Measurements from ENCODE around the gene COBL. TPM values are rescaled to one million over a fixed set of nuclear protein-coding genes. Genes with fewer than 3 reads are reported as not detected.

COBL gene
- total RNA-seq, 2 experiments from 2014 or later = not detected

- Mint-ChIP-seq H3K27ac (no peak overlapping the region), H3K9me3 (peaks cover 3% of the 10 kb centered on the region), H3K27me3 (peaks cover 2% of the 10 kb centered on the region), H3K36me3 (ENCODE audit: low read depth) (no peaks in the 10 kb centered on the region), H3K4me1 (no peaks in the 10 kb centered on the region), H3K4me3 (no peak overlapping the region)
- ChIA-PET CTCF (interaction anchor here (0.7 kb wide), 1 partner anchor 152 kb away, joined by 5 read pairs; no protein-coding TSS in a partner anchor), POLR2A (no interaction called here)
- no peak for DNase-seq
Measured at GRCh38 chr7:50988988-50989387, 327.6 kb downstream of the COBL start.

GRCh38 chr7:50988465-50988864, 328.1 kb downstream of the COBL start:
- DNase-seq = no peak
- ChIA-PET CTCF (interaction anchor here (1.0 kb wide), 1 partner anchor 14 kb away, joined by 3 read pairs; no protein-coding TSS in a partner anchor), POLR2A (no interaction called here)
- Mint-ChIP-seq H3K4me3 (no peak overlapping the region), H3K27me3 (peaks cover 2% of the 10 kb centered on the region), H3K9me3 (peaks cover 3% of the 10 kb centered on the region), H3K4me1 (no peaks in the 10 kb centered on the region), H3K36me3 (ENCODE audit: low read depth) (no peaks in the 10 kb centered on the region), H3K27ac (no peak overlapping the region)

- CTCF ChIA-PET = no interaction called here
- H3K4me1 Mint-ChIP-seq = no peaks in the 10 kb centered on the region
- H3K9me3 Mint-ChIP-seq = peaks cover under 1% of the 10 kb centered on the region
- H3K4me3 Mint-ChIP-seq = no peak overlapping the region
- POLR2A ChIA-PET = no interaction called here
- no peaks in the 10 kb centered on the region for H3K36me3 Mint-ChIP-seq (ENCODE audit: low read depth)
- no peak for DNase-seq
- H3K27ac Mint-ChIP-seq = no peak overlapping the region
- H3K27me3 Mint-ChIP-seq = no peaks in the 10 kb centered on the region
Measured at GRCh38 chr7:50985096-50985495, 331.5 kb downstream of the COBL start.

- ChIA-PET CTCF (no interaction called here), POLR2A (no interaction called here)
- no peaks in the 10 kb centered on the region for H3K27me3 Mint-ChIP-seq
- H3K9me3 Mint-ChIP-seq = peaks cover 2% of the 10 kb centered on the region
- H3K27ac Mint-ChIP-seq = no peak overlapping the region
- DNase-seq = no peak
- no peaks in the 10 kb centered on the region for H3K4me1 Mint-ChIP-seq
- H3K36me3 Mint-ChIP-seq (ENCODE audit: low read depth) = no peaks in the 10 kb centered on the region
- no peak overlapping the region for H3K4me3 Mint-ChIP-seq
Measured at GRCh38 chr7:50983850-50984249, 332.8 kb downstream of the COBL start.

DNA sequence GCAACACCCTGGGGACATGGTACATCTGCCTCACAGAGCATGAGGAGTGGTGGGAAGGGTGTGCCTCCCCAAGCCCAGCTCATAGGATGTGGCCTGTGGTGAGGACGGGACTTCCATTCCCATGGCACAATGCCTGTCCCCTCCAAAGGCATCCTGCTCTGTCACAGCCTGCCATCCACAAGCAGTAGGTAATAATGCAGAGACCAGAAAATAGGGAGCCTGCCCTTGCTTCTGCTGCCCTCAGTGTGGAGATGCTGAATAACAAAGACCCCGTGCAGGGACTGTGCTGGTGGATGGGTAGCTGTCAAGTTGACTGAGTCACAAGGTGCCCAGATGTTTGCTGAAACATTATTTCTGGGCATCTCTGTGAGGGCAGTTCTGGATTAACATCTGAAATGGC, 334.0 kb downstream of the COBL start:
- no peaks in the 10 kb centered on the region for H3K4me1 Mint-ChIP-seq

DNA sequence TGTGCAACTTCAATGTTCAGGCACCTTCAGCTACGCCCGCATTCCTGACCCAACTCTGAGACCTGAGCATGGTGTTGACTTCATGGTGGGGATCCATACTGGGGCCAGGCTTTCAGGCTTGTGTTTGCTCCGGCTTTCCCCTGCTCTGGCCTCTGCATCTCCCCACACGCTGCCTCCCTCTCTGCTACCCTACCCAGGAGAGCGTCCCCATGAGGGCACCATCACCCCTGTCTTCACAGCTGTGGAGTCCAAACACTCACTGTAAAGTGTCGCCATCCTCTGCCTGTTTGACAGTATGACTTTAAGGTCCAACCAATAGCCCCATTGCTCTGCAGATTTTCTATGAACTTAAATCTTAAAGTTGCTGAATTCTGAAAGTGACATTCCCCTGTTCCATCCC, 334.9 kb downstream of the COBL start:
- POLR2A ChIA-PET = no interaction called here
- Mint-ChIP-seq H3K27ac (no peak overlapping the region), H3K4me3 (no peak overlapping the region), H3K9me3 (peaks cover 2% of the 10 kb centered on the region), H3K4me1 (no peaks in the 10 kb centered on the region), H3K27me3 (no peaks in the 10 kb centered on the region), H3K36me3 (ENCODE audit: low read depth) (no peaks in the 10 kb centered on the region)
- DNase-seq = no peak
- CTCF ChIA-PET = no interaction called here

More for the DNA sequence above, 334.0 kb downstream of the COBL start:
- no peak overlapping the region for H3K4me3 Mint-ChIP-seq
- DNase-seq = no peak
- H3K9me3 Mint-ChIP-seq = peaks cover 2% of the 10 kb centered on the region
- no peaks in the 10 kb centered on the region for H3K36me3 Mint-ChIP-seq (ENCODE audit: low read depth)
- ChIA-PET CTCF (no interaction called here), POLR2A (no interaction called here)
- no peak overlapping the region for H3K27ac Mint-ChIP-seq
- no peaks in the 10 kb centered on the region for H3K27me3 Mint-ChIP-seq

DNA sequence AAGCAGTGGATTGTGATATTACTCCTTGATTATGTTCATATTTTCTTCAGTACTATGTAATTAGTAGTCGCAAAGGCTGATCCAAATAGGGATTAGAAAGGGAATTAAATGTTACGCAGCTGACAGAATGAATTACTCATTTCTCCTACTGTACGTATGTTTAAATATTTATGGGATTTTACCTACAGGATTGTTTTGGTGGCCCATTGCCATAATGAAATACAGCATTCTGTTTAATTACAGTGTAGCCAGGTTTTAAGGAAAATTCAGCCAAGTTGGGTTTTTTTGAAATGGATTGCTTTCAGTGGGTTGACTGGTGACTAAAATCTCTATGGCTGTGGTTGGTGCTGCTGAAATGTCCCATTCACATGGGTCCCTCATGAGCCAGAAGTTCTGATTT, 336.2 kb downstream of the COBL start:
- Mint-ChIP-seq H3K27me3 (no peaks in the 10 kb centered on the region), H3K27ac (no peak overlapping the region), H3K4me1 (no peaks in the 10 kb centered on the region), H3K4me3 (no peak overlapping the region), H3K36me3 (ENCODE audit: low read depth) (no peaks in the 10 kb centered on the region), H3K9me3 (peaks cover 2% of the 10 kb centered on the region)
- DNase-seq = no peak
- ChIA-PET CTCF (no interaction called here), POLR2A (no interaction called here)

- POLR2A ChIA-PET = no interaction called here
- Mint-ChIP-seq H3K36me3 (ENCODE audit: low read depth) (no peaks in the 10 kb centered on the region), H3K9me3 (peaks cover 2% of the 10 kb centered on the region), H3K4me3 (no peak overlapping the region), H3K27me3 (no peaks in the 10 kb centered on the region), H3K27ac (no peak overlapping the region), H3K4me1 (no peaks in the 10 kb centered on the region)
- CTCF ChIA-PET = interaction anchor here (0.6 to 0.8 kb wide), 2 partner anchors 27 to 258 kb away, joined by 3 read pairs; no protein-coding TSS in a partner anchor
- no peak for DNase-seq
Measured at GRCh38 chr7:50978633-50979215, 337.9 kb downstream of the COBL start.

- POLR2A ChIA-PET = no interaction called here
Measured at GRCh38 chr7:50977421-50977820, 339.2 kb downstream of the COBL start.

DNA sequence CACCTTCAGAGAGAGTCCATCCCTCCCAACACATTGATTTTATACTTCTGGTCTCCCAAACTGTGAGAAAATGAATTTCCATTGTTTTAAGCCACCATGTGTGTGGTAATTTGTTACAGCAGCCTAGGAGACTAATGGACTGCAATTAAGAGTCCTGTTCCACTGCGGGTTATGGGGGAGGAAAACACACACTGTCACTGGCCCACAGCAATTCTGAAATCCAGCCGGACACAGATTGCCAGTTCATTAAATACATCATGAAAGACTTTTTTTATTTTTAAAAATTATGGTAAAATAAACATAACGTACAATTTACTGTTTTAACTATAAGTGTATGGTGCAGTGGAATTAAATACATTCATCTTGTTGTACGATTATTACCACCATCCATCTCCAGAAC, 340.5 kb downstream of the COBL start:
- ChIA-PET CTCF (no interaction called here), POLR2A (no interaction called here)
- no peak overlapping the region for H3K4me3 Mint-ChIP-seq
- DNase-seq = no peak
- peaks cover 2% of the 10 kb centered on the region for H3K9me3 Mint-ChIP-seq
- no peaks in the 10 kb centered on the region for H3K27me3 Mint-ChIP-seq
- no peaks in the 10 kb centered on the region for H3K36me3 Mint-ChIP-seq (ENCODE audit: low read depth)
- no peak overlapping the region for H3K27ac Mint-ChIP-seq
- no peaks in the 10 kb centered on the region for H3K4me1 Mint-ChIP-seq

More at GRCh38 chr7:50977421-50977820, 339.2 kb downstream of the COBL start:
- DNase-seq = no peak
- CTCF ChIA-PET = no interaction called here
- Mint-ChIP-seq H3K4me3 (no peak overlapping the region), H3K4me1 (no peaks in the 10 kb centered on the region), H3K27ac (no peak overlapping the region), H3K9me3 (peaks cover 2% of the 10 kb centered on the region), H3K36me3 (ENCODE audit: low read depth) (no peaks in the 10 kb centered on the region), H3K27me3 (no peaks in the 10 kb centered on the region)

DNA sequence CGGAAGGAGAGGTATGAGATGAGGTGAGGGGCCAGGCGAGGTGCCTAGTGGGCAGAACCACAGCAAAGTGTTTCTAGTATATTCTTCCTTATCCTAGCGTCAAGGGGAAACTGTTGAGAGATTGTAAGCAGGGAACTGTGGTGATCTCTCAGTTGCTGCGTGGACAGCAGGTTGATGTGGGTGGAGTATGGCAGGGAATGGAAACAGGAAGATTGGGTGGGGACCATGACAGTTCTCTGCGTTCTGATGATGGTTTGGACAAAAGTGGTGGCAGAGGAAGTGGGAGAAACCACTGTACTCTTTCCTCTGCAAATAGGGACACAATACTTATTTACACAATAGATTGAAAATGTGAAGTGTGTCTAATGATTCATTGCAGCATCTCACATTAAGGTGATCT, 342.4 kb downstream of the COBL start:
- no peak overlapping the region for H3K27ac Mint-ChIP-seq
- no peaks in the 10 kb centered on the region for H3K27me3 Mint-ChIP-seq
- no peak overlapping the region for H3K4me3 Mint-ChIP-seq
- no peak for DNase-seq
- CTCF ChIA-PET = no interaction called here
- POLR2A ChIA-PET = no interaction called here
- no peaks in the 10 kb centered on the region for H3K36me3 Mint-ChIP-seq (ENCODE audit: low read depth)
- H3K9me3 Mint-ChIP-seq = peaks cover 2% of the 10 kb centered on the region
- no peaks in the 10 kb centered on the region for H3K4me1 Mint-ChIP-seq

- Mint-ChIP-seq H3K27me3 (no peaks in the 10 kb centered on the region), H3K36me3 (ENCODE audit: low read depth) (no peaks in the 10 kb centered on the region), H3K9me3 (no peaks in the 10 kb centered on the region), H3K27ac (no peak overlapping the region), H3K4me1 (no peaks in the 10 kb centered on the region), H3K4me3 (no peak overlapping the region)
- POLR2A ChIA-PET = no interaction called here
- CTCF ChIA-PET = no interaction called here
- DNase-seq = no peak
Measured at GRCh38 chr7:50973814-50974213, 342.8 kb downstream of the COBL start.

DNA sequence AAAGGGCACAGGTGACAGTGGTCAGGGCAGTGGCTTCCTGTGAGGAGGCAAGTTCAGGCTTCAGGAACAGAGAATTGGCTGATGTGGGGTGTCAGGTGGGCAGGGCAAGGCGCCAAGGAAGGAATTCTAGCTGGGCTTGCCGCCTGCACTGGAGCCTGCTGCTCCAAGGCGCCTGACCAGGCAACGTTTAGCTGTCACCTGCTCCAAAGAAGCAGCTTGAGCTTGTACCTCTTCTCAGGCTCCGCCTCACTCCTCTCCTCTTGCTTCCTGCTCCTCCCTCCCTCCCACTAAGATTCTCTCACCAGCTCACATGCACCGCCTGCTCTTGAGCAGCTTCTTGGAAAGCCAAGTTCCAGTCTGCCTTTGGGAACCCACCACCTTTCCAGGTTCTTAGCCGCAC, 346.5 kb downstream of the COBL start:
- Mint-ChIP-seq H3K4me3 (no peak overlapping the region), H3K27ac (no peak overlapping the region), H3K36me3 (ENCODE audit: low read depth) (no peaks in the 10 kb centered on the region), H3K4me1 (no peaks in the 10 kb centered on the region), H3K27me3 (no peaks in the 10 kb centered on the region), H3K9me3 (peaks cover 2% of the 10 kb centered on the region)
- CTCF ChIA-PET = interaction anchor here (0.9 kb wide), 1 partner anchor 33 kb away, joined by 4 read pairs; no protein-coding TSS in a partner anchor
- POLR2A ChIA-PET = no interaction called here
- DNase-seq = no peak
